Activated T-cell treated with anti-CD3 and anti-CD28 coated beads, Interleukin-2, amount 50 U/mL, for 1 hour (primary cell): ENCODE measurements around the gene ABCA8.
"Not testable (repeated sequence)": the region's sequence is repeated elsewhere in the genome, so short reads cannot be mapped to it uniquely, and the experiment has no call there.

Experiments used
- DNase-seq: peaks from one replicate; pipeline ENCODE4 v3.0.0-alpha.2; 2020

Gene ABCA8

GRCh38 chr17:68824185-68824584, 131.0 kb downstream of the ABCA8 start:
- DNase-seq = not testable (repeated sequence)

DNA sequence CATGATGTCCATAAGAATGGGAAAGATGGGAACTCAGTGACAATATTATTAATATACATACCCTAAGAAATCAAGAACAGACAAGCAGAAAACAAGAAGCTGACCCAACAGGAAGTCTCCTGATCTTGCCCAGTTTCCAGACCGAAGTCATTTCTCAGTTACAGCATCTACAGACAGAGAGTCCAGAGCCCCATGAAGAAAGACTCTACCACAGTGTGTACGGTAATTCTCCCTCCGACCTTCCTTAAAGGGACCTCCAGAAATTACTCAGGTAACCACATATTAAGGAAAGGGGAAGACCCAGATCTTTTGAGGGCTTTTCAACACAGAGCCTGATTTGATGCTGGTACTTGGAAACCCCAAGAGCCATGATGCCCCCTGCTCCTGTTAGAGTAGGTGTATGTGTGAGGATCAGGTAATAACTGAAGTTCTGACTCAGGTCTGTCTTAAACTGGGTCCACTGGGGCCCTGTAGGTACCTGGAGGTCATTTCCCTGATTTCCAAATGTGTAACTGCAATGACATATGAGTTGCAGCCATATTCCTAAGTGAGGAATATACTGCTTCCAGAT, 132.4 kb downstream of the ABCA8 start:
- DNase-seq = no peak

DNA sequence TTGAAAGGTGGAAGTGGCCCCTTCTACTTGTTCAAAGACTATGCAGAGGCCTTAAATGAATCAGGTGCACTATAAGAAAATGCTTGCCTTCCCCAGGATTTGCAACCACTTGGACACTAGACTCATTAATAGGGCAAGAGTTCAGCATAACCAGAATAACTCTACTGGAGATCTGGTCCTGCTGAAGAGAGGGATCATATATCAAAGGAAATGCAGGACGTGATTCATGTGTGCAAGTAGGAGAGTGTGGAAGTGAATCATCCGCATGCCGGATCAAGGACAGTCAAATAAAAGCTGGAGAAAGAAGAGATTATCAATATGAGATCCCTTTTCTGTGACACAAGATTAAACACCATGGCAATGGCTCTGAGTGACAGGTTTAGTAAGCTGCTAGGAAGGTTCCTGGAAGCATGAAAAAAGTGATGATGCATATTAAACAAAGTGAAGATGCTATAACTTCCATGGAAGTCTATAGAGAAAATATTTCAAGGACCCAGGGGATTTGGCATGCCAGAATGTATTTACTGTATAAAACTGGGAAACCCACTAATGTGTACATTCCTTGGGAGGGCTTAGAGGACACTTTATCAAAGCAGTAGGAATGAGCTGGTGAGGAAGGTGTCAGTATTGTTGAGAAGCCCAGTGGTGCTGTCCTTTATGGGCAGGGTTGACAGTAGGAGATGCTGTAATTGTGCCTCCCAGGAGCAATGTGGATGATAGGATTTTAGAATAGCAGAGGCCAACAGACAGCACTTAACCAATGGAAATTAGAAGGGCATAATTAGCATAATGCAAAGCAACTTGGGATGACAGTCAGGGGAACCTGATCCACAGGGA, 133.1 kb downstream of the ABCA8 start:
- DNase-seq = no peak

GRCh38 chr17:68820825-68821481, 134.2 kb downstream of the ABCA8 start:
- DNase-seq = no peak

GRCh38 chr17:68820476-68820824, 134.7 kb downstream of the ABCA8 start:
- no peak for DNase-seq

DNA sequence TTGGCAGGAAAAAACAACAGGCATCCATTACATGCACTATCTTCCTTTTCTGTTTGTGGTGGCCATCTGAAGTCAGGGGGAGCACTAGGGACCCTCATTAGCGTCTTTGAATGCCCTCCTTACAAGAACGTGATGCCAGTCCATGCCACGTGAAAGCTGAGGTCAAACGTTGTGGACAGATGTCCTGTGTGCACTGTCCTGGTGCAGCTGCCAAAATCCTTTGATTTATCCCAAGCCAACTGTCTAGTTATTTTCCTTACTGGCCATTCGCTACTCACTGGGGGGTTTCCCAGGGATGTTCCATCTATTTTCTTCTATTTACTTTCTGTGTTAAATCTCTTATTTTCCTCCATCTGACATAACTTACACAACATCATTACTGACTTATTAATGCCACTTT, 135.7 kb downstream of the ABCA8 start:
- no peak for DNase-seq
